ENCODE measurements around the gene ZNF771. TPM values are rescaled to one million over a fixed set of nuclear protein-coding genes. Genes with fewer than 3 reads are reported as not detected.
"Not testable (repeated sequence)": the region's sequence is repeated elsewhere in the genome, so short reads cannot be mapped to it uniquely, and the experiment has no call there.

ZNF771 gene
- total and polyA plus RNA-seq, 2 donors = 5.2 to 18.6 TPM

GRCh38 chr16:30461426-30461825, 54.0 kb downstream of the ZNF771 start:
- not testable (repeated sequence) for H3K27ac ChIP-seq (ENCODE audit: low read depth); H3K36me3 ChIP-seq (ENCODE audit: insufficient read depth); H3K4me3 ChIP-seq (ENCODE audit: low read depth, low read length); H3K4me1 ChIP-seq (ENCODE audit: insufficient read depth); DNase-seq (ENCODE audit: extremely low spot score)
- WGBS = 87% methylated on average over 5 of the region's 5 CpGs

GRCh38 chr16:30464078-30464477, 56.7 kb downstream of the ZNF771 start:
- WGBS = 89% methylated on average over 7 of the region's 7 CpGs
- H3K4me1 ChIP-seq (ENCODE audit: insufficient read depth) = no peaks in the 10 kb centered on the region
- DNase-seq (ENCODE audit: extremely low spot score) = no peak
- no peak overlapping the region for H3K27ac ChIP-seq (ENCODE audit: low read depth)
- no peak overlapping the region for H3K4me3 ChIP-seq (ENCODE audit: low read depth, low read length)
- no peaks in the 10 kb centered on the region for H3K36me3 ChIP-seq (ENCODE audit: insufficient read depth)

Small RNA genes lying within 50 kb of the gene (small RNA-seq; reads per million reads assigned to genes)
- gene RF00019 (not detected), gene RF00406 (0.15 reads per million)

Other genes starting within 250 kb of the ZNF771 start
- gene CORO1A, start 224.0 kb upstream of the ZNF771 start, total RNA-seq = 9.6 TPM
- gene CORO1A, start 224.0 kb upstream of the ZNF771 start, polyA plus RNA-seq = 37.2 TPM
- gene BOLA2B, start 213.9 kb upstream of the ZNF771 start, total RNA-seq = 10.2 TPM
- 97.5 TPM for gene BOLA2B, start 213.9 kb upstream of the ZNF771 start, polyA plus RNA-seq
- gene SLX1A, start 213.7 kb upstream of the ZNF771 start, total RNA-seq = 15.4 TPM
- 42.7 TPM for gene SLX1A, start 213.7 kb upstream of the ZNF771 start, polyA plus RNA-seq
- 3.2 TPM for gene SULT1A3, start 208.4 kb upstream of the ZNF771 start, total RNA-seq
- 7.5 TPM for gene SULT1A3, start 208.4 kb upstream of the ZNF771 start, polyA plus RNA-seq
- gene NPIPB13, start 159.1 kb upstream of the ZNF771 start, total RNA-seq = 3.8 TPM
- 3.7 TPM for gene NPIPB13, start 159.1 kb upstream of the ZNF771 start, polyA plus RNA-seq
- gene CD2BP2, start 52.3 kb upstream of the ZNF771 start, total RNA-seq = 20.0 TPM
- gene CD2BP2, start 52.3 kb upstream of the ZNF771 start, polyA plus RNA-seq = 50.2 TPM
- 18.9 TPM for gene TBC1D10B, start 37.1 kb upstream of the ZNF771 start, total RNA-seq
- gene TBC1D10B, start 37.1 kb upstream of the ZNF771 start, polyA plus RNA-seq = 29.5 TPM
- gene MYL11, start 32.8 kb upstream of the ZNF771 start, total RNA-seq = 165 TPM
- 1.4 TPM for gene MYL11, start 32.8 kb upstream of the ZNF771 start, polyA plus RNA-seq
- 0.37 TPM for gene SEPTIN1, start 25.0 kb upstream of the ZNF771 start, total RNA-seq
- gene SEPTIN1, start 25.0 kb upstream of the ZNF771 start, polyA plus RNA-seq = 3.5 TPM
- 6.7 TPM for gene ZNF48, start 12.2 kb upstream of the ZNF771 start, total RNA-seq
- gene ZNF48, start 12.2 kb upstream of the ZNF771 start, polyA plus RNA-seq = 10.2 TPM
- 8.0 TPM for gene DCTPP1, start 22.4 kb downstream of the ZNF771 start, total RNA-seq
- 36.7 TPM for gene DCTPP1, start 22.4 kb downstream of the ZNF771 start, polyA plus RNA-seq
- gene SEPHS2, start 38.3 kb downstream of the ZNF771 start, total RNA-seq = 7.1 TPM
- gene SEPHS2, start 38.3 kb downstream of the ZNF771 start, polyA plus RNA-seq = 45.8 TPM
- gene ITGAL, start 65.1 kb downstream of the ZNF771 start, total RNA-seq = 4.1 TPM
- gene ITGAL, start 65.1 kb downstream of the ZNF771 start, polyA plus RNA-seq = 1.8 TPM
- 17.7 TPM for gene ZNF768, start 119.0 kb downstream of the ZNF771 start, total RNA-seq
- gene ZNF768, start 119.0 kb downstream of the ZNF771 start, polyA plus RNA-seq = 50.6 TPM
- gene ZNF747, start 127.3 kb downstream of the ZNF771 start, total RNA-seq = 13.3 TPM
- gene ZNF747, start 127.3 kb downstream of the ZNF771 start, polyA plus RNA-seq = 11.9 TPM
- 5.7 TPM for gene ZNF764, start 150.8 kb downstream of the ZNF771 start, total RNA-seq
- 8.1 TPM for gene ZNF764, start 150.8 kb downstream of the ZNF771 start, polyA plus RNA-seq
- gene ZNF688, start 164.1 kb downstream of the ZNF771 start, total RNA-seq = 10.0 TPM
- 15.6 TPM for gene ZNF688, start 164.1 kb downstream of the ZNF771 start, polyA plus RNA-seq
- gene ZNF785, start 178.1 kb downstream of the ZNF771 start, total RNA-seq = 15.7 TPM
- 7.5 TPM for gene ZNF785, start 178.1 kb downstream of the ZNF771 start, polyA plus RNA-seq
- gene ZNF689, start 202.8 kb downstream of the ZNF771 start, total RNA-seq = 5.6 TPM
- gene ZNF689, start 202.8 kb downstream of the ZNF771 start, polyA plus RNA-seq = 8.8 TPM
- 6.9 TPM for gene PRR14, start 243.4 kb downstream of the ZNF771 start, total RNA-seq
- 55.3 TPM for gene PRR14, start 243.4 kb downstream of the ZNF771 start, polyA plus RNA-seq